GM21723 (cell line): Measurements from ENCODE around the gene TRIM25.

Source experiments
- ATAC-seq: cut with Tn5 transposase; IDR thresholded peaks from one replicate; pipeline ENCODE4 v1.9.1; 2021; ENCODE audit warnings: mild to moderate bottlenecking, moderate library complexity; ENCODE audit not compliant: unreplicated experiment

TRIM25 gene

DNA sequence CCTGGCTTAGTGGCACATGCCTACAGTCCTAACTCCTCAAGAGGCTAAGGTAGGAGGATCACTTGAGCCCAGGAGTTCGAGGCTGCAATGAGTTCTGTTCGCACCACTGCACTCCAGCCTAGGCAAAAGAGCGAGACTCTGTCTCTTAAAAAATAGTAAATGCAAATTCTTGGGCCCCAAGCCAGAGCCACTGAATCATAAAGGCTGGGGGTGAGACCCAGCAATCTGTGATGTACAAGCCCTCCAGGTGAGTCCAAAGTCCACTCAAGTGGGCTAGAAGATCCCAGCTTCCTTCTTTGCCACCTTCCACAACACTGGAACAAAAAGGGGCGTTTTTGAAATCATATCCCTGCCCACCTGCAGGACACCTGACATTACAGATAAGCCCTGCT is 16.9 kb downstream of the TRIM25 start:
- ATAC-seq = no peak

DNA sequence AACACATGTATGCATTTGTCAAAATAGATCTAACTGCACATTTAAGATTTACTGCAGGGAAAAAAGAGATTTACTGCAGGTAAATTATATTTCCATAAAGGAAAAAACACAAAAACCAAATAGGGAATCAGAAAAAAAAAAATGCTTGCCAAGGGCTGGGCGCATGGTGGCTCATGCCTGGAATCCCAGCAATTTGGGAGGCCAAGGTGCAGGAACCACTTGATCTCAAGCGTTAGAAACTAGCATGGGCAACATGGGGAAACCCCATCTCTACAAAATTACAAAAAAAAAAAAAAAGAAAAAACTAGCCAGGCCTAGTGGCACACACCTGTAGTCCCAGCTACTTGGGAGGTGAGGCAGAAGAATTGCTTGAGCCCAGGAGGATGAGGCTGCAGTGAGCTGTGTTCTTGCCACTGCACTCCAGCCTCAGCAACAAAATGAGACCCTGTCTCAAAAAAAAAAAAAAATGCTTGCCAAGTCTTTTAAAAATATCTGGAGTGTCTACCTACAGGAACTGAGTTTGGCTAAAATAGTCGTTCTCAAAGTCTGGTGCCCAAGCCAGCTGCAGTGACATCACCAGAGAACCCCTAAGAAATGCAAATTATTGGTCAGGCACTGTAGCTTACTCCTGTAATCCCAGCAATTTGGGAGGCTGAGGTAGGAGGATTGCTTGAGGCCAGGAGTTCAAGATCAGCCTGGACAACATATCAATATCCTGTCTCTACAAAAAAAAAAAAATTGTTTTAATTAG is 17.5 kb downstream of the TRIM25 start:
- no peak for ATAC-seq

DNA sequence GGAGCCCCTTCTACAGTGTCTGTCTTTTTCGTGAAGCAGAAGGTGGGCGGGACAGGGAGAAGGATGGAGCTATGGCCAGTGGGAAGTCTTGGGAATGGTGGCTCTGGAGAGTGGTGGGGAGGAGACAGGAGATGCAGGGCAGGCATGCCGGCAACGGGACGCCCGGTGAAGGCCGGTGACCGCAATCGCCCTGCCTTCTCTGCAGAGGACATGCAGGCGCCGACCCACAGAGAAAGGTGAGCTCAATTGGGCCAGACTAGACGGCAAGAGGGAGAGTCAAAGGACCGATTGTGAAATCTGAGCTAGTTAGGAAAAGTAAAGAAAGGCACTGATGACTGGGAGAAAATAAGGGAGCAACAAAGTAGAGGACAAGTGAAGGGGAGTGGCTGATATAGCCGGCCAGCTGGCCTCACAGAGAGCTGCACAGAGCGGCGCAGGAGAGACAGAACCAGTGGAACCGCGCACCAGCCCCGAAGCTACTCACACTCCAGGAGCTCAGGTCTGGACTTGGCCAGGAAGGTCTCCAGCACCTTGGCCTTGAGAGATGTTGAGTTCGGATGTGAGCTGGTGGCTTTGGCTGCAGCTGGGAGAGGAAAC is 18.9 kb downstream of the TRIM25 start:
- no peak for ATAC-seq

DNA sequence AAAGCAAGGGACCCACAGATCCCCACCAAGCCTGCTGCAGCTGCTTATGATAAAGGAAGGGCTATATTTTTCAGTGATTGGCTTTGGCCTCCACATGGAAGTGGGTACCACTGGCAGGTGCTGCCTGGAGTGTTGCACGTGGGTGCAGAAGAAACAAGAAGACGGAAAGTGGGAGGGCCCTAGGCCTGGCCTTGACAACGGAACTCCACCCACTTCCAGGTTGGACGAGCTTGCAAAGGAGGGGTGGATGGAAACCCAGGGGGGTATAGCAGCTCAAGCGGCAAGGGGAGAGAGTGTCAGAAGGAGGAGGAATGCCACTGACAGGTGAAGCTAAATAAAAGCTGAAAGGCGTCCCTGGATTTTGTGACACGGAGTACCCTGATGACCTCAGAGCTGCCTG is 20.3 kb downstream of the TRIM25 start:
- no peak for ATAC-seq

DNA sequence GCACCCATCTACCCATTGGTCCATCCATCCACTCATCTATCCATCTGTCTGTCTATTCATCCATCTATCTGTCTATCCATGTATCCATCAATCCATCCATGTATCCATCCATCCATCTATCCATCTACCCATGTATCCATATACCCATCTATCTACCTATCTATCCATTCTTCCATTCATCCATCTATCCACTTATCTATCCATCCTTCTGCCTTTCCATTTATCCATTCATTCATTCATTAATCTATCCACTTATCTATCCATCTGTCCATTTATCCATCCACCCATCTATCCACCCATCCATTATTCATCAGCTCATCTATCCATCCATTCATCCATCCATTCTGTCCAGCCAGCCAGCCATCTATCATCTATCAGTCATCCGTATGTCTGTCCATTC is 21.5 kb downstream of the TRIM25 start:
- ATAC-seq = no peak

DNA sequence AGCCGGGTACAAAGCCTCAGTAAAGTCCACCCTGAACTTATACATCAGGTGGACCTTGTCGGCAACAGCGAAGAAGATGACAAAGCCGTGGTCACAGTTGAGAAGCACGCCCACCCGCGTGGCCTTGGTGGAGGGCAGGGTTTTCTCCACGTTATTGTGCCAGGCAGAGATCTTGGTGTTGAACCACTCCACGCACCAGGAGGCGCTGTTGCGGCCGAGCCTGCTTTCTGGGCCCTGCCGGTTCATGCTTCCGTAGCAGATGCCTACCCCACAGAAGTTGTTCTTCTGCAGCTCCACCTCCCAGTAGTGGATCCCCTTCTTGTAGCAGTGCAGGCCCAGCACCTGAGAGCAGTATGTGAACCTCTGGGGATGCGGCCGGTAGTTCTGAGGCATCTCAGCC is 22.1 kb downstream of the TRIM25 start:
- ATAC-seq = no peak

DNA sequence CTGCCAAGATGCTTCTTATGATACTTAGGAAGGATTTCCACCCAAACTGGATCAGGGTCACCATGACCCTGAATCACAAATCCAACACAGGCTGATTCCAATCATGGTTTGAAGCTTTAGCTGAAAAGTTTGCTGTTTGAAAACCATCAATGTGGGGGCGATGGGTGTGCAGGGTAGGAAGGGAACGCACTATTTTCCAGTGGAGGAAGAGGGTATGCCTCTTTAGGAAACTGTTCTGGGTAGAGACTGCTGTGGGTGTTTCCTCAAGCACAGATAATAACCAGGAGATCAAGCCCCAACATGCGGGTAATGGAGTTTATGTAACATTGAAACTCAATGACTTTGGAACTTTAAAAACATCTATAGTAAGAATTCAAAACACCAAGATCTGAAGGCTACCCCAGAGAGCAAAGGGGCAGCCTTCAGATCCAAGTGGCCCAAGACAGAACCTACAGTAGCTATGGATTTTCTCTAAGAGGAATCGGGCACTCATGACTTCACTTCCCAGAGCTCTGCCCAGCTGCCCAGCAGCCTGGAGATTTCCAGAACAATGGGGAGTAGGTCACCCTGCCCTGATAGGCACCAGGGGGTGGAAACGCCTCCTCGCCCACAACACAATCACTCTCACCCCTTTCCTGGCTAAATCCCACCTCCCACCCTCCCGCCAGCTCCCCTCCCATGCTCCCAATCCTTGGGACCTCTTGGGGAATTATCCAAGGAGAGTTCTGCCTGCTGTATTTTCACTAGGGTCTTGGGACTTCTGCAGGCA is 22.8 kb downstream of the TRIM25 start:
- ATAC-seq = no peak

DNA sequence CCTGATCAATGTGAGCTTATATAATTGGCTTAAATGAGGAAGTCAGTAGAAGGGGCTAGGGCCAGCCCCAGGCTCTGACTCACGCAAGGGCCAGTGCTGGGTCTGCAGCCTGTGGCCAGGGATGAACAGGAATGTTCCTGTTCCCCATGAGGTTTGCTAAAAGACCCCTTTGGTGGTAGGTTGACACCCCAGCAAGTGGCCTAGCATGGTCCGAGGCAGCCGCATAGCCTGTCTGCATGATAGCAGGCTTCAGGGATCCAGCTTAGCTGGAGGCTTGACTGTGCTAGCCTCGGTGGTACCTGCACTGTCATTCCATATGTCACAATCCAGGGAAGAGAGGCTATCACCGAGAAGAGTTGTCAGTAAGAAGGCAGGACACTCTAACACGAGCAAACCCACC is 23.5 kb downstream of the TRIM25 start:
- no peak for ATAC-seq

DNA sequence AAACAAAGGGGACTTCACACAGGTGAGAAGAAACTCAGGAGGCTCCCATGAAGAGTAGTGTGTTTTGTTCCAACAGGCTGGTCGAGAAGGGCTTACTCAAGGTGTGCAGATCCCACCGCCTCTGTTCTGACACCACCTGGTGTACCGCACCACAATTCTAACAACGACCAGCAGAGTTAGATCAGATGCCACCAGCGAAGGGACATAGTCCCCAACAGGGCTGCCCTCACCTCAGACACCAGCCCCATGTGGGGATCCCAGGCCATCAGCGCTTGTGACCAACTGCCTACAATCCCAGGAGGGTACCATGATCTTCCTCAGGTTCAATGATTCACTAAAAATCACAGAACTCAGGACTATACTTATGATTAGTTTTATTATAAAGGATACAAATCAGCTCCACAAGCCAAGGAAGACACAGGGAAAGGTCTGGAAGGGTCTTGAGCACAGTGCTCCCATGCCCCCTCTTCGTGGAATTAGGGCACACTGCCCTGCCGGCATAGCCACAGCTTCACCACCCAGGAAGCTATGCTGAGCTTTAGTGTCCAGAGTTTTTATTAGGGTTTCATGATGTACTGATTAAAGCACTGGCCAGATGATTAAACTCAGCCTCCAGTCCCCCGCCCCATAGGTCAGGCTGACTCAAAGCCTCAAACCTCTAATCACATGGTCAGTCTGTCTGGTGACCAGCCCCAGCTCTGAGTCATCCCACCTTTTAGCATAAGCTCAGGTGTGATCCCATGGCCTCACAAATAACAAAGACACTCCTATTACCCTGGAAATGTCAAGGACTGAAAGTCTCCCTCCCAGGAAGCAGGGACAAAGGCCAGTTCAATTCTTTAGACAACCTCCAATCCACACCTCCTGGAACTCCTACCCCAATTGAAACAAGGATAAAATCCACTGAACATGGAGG is 26.0 kb downstream of the TRIM25 start:
- no peak for ATAC-seq

DNA sequence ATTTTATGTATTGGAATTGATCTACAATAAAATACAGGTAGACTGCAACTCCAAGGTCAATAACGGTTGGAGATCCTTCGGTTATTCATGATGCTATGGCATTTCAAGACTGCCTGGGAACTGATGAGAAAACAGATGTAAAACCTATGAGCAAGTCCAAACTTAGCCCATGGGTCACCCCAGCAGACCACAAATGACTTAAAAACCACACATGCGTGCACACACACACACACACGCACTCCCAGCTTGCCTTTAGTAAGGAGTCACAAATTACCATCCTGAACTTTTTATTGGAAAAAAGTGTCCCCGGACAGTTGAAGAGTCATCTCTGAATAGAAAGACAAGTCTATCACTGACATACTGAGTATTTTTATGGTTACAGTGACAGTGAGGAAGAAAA is 26.7 kb downstream of the TRIM25 start:
- no peak for ATAC-seq

DNA sequence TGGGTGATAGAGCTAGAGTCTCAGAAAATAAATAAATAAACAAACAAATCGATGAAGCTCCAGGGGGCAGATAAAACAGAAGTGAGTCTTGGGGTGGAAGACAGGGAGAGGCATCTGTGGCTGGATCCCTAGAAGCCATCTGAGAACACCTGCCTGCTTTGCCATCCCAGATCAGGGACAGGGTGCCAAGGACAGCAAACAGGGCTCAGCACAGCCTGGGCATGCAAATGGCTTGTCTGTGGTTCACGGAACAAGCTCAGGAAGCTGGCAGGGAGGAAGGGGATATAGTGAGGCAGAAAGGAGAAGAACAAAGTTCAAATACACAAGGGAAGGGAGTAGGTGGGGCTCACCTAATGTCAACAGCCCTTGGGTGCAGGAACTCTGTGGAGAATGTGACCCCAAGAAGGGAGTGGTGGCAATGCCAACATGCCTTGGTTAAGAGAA is 27.5 kb downstream of the TRIM25 start:
- ATAC-seq = no peak

DNA sequence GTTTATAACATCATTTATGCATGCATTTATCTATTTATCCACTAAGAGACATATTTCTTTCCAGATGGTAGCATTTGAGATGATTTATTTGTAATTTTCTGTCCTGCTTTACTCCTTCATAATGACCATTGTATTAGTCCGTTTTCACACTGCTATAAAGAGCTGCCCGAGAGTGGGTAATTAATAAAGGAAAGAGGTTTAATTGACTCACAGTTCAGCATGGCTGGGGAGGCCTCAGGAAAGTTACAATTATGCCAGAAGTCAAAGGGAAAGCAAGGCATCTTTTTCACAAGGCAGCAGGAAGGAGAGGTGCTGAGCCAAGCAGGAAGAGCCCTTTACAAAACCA is 28.6 kb downstream of the TRIM25 start:
- no peak for ATAC-seq

DNA sequence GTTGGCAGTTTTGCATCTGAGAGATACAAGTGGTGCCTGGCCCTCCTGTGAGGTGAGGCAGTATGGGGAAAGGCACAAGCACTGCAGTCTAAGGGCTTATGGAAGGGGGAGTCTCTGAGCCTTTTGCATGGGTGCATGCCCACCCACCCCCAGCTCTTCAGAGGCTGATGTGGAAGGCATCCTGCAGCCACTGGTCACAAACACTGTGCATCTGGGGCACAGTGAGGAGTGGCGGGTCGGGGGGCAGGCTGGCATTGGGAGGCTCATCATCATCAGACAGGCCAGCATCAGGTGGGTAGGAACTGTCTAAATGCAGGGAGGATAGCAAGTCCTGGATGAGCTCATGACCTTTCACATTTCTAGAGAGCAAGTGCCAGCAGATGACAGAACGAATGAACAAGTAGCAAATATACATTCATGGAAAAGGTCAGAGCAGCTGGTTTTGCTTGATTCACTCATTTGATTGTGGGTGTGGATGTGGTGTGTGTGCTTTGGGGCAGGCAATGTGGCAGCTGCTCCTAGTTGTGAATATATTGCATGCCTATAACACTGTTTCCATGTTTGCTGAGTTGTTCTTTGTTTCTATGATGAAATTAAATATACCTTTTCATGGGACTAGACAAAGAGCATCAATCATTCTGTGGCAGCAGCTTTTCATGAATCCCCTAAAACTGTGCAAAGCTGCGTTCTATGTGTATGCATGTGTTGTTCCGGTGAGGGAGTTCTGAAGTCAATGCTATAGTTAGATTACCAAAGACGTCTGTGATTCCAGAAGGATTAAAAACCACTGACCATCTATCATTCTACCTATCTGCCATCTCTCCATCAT is 29.2 kb downstream of the TRIM25 start:
- ATAC-seq = no peak

DNA sequence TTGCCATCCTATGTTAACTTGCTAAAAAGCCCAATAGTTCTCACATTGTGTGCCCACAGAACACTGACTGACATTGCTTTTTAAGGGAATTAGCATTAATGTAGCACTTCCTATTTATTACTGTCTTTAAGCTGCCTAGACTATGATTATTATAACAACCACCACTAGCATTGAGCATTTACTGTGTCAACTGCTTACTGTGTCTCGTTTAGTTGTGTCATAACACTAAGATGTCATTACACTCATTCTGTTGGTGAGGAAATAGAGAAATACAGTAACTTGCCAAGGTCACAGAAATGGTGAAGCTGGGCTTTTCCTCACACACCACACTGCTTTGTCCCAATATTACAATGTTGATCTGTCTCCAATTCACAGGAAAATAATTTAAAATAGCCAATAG is 30.2 kb downstream of the TRIM25 start:
- ATAC-seq = no peak

DNA sequence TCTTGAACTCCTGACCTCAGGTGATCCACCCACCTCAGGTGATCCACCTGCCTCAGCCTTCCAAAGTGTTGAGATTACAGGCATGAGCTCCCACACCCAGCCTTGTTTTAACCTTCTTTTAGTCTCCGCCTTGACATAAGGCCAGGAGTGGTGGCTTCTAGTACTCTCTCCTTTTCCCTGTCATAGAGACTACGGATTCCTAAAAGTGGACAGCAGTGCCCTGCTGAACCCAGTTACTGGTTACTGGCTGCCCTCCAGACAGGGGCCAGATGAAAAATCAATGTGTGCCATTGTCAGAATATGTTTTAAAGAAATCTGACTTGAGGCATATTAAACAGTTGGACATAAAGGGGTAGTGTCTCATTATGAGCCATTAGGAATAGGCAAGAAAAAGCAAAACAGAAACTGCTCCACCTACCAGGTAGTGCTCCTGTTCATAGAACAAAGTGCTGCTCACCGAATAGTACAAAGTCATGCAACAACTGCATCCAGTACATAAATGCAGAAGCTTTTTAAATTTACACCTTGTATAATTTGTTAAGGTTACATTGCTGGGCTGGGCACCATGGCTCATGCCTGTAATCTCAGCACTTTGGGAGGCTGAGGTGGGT is 32.1 kb downstream of the TRIM25 start:
- no peak for ATAC-seq

DNA sequence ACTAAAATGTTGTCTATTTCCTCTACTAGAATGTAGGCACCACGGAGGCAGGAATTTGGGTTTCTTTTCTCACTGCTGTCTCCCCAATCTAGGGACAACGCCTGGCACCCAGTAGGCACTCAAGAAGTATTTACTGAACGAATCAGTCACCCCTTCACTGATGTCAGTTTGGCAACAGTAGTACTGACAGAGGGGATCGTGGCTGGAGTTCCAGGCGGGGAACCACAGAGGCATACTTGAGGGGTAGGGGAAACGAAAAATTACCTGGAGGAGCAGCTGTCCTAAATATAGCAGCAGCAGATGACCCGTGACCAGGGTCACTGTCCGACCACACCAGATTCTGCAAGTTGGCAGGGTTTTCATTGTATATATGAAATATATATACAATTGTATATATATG is 33.3 kb downstream of the TRIM25 start:
- ATAC-seq = no peak

DNA sequence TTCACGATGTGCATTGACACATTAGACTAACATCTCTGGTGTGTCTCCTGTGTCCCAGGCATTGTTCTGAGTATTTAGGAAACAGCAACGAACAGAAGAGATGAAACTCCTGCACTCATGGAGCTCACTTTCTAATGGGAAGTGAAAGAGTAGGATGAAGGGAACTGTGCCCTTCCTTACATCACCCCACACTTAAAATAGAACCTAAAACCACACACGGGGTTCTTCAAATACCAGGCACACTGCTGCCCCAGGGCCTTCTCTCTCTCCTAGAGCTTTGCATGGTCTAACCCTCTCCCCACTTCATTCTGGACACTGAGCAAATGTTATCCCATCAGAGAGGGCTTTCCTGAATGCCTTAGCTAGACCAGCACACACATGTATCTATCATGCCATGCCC is 33.7 kb downstream of the TRIM25 start:
- ATAC-seq = no peak

DNA sequence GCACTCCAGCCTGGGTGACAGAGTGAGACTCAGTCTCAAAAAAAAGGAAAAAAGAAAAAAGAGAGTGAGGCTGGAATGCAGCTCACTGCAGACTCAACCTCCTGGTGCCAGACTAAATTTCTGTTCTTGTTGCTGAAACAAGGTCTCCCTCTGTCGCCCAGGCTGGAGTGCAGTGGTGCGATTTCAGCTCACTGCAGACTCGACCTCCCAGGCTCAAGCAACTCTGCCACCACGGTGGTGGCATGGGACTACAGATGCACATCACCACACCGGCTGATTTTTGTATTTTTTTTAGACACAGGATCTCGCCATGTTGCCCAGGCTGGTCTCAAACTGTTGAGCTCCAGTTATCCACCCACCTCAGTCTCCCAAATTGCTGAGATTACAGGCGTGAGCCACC is 34.6 kb downstream of the TRIM25 start:
- no peak for ATAC-seq

DNA sequence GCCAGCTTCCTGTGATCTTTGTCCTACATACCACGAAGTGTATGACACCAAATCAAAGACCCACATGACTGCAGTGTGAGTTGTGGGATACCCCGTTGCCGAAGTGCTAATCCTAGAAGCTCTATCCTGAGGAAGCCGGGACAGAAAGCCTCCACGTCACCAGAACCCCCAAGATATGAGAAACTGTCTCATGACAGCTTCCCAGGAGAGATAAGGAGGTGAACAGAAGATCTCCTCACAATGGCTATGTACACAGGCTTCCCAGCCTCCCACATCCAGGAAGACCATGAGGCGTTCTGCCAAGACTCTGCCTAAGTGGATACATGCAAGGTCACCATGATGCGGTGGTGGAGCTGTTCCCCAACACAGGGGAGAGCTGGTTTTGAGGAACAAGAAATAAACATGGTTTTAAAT is 37.1 kb downstream of the TRIM25 start:
- ATAC-seq = no peak

DNA sequence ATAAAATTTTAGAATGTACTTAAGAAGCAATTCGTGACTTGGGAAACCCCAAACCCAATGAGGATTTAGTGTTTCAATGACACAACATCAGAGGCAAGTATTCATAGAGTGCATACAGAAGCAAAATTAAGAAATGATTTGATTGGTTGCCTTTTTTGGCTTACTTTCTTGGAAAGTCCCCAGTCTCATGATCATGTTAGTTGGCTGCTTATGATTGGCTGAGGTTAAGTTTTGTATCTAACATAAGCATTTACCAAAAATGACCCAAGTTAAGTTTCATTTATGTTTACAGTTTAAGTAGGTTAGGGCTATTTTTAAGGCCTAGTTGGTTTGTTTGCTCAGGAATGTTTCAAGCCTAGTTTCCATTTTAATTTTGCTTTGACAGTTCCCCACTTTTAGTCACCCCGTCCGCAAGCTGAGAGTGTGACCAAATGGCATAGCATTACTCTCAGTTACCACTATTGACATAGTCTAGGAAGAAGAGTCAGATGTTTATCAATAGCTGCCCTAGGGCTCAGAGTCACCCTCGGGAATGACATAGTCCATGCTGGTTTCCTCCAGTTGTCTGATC is 43.7 kb downstream of the TRIM25 start:
- no peak for ATAC-seq
